Measurements from ENCODE around the gene TRAF5. TPM values are rescaled to one million over a fixed set of nuclear protein-coding genes. Genes with fewer than 3 reads are reported as not detected.

Gene TRAF5
- total and polyA plus RNA-seq, 2 of the 4 experiments (the other 2 are of a cell fraction): 10.0 to 14.7 TPM

GRCh38 chr1:211339631-211340041 is 13.0 kb downstream of the TRAF5 start:
- 0 out of 2 replicates have a peak, but pooled peaks cover 1% of the 10 kb centered on the region for H3K36me3 ChIP-seq (ENCODE audit: control insufficient read depth, insufficient read depth, low read length)
- ATAC-seq (ENCODE audit: low read depth) (no peak), DNase-seq (no peak)
- BruUV-seq (replicated peaks): no TSS peak
- H2BK120ac ChIP-seq (ENCODE audit: low read depth, low read length): no peak overlapping the region
- no peak overlapping the region for H3K9ac ChIP-seq (ENCODE audit: low read depth, low read length)
- no peak overlapping the region for H3K14ac ChIP-seq (replicated peaks; ENCODE audit: low read depth, low read length)
- no CpG with 5 or more reads among the region's 6 CpGs for WGBS, 2 experiments (ENCODE audit: extremely low coverage in 2 of 2, insufficient read length in 1 of 2)
- H4K8ac ChIP-seq (ENCODE audit: low read depth in 2 of 2, low read length in 2 of 2): no peak overlapping the region
- H3K18ac ChIP-seq (ENCODE audit: low read depth, low read length): no peak overlapping the region
- H3K4ac ChIP-seq (ENCODE audit: low read depth, low read length): no peak overlapping the region
- intact Hi-C loops (cut with micrococcal nuclease) (no loop called here), in situ Hi-C loops (cut with MboI; ENCODE audit: low sequenced_read_pairs) (no loop called here), dilution Hi-C loops (cut with HindIII; ENCODE audit: low sequenced_read_pairs, unreplicated experiment) (no loop called here)
- H2BK20ac ChIP-seq (ENCODE audit: low read depth, low read length): no peak overlapping the region
- TF ChIP-seq RCOR1 (IDR thresholded peaks at IDR 0.05; ENCODE audit: insufficient replicate concordance, low read length) (no peak), NFE2L2 (IDR thresholded peaks at IDR 0.05; ENCODE audit: low read depth, low read length) (no peak), SMC3 (IDR thresholded peaks at IDR 0.05; ENCODE audit: low read depth, low read length) (no peak), RFX5 (IDR thresholded peaks at IDR 0.05; ENCODE audit: low read depth, low read length) (no peak), MAZ (IDR thresholded peaks at IDR 0.05; ENCODE audit: borderline replicate concordance, low read depth, low read length) (no peak), CTCF (conservative IDR thresholded peaks at IDR 0.05; ENCODE audit: low read depth, low read length) (no peak), USF2 (IDR thresholded peaks at IDR 0.05; ENCODE audit: low read depth, low read length) (no peak), ELK1 (IDR thresholded peaks at IDR 0.05; ENCODE audit: borderline replicate concordance, low read depth, low read length) (no peak), BHLHE40 (IDR thresholded peaks at IDR 0.05; ENCODE audit: low read depth, low read length) (no peak), CEBPB (IDR thresholded peaks at IDR 0.05; ENCODE audit: low read depth, low read length) (no peak), RAD21 (IDR thresholded peaks at IDR 0.05; ENCODE audit: low read length) (no peak), MAFK (IDR thresholded peaks at IDR 0.05; ENCODE audit: low read depth, low read length) (no peak), FOS (IDR thresholded peaks at IDR 0.05; ENCODE audit: low read depth, low read length) (no peak), POLR2A (IDR thresholded peaks at IDR 0.05; ENCODE audit: low read depth, low read length) (no peak), MXI1 (IDR thresholded peaks at IDR 0.05; ENCODE audit: borderline replicate concordance, low read depth, low read length) (no peak), CHD1 (IDR thresholded peaks at IDR 0.05; ENCODE audit: low read depth, low read length) (no peak)
- H3K23ac ChIP-seq (ENCODE audit: low read depth, low read length): no peak overlapping the region
- no peak overlapping the region for H3K56ac ChIP-seq (ENCODE audit: extremely low read depth, insufficient read depth, low read length)
- H3K4me1 ChIP-seq (ENCODE audit: control insufficient read depth, insufficient read depth, low read length): peaks cover 7% of the 10 kb centered on the region
- H3K9me3 ChIP-seq (ENCODE audit: control insufficient read depth, insufficient read depth, low read length): no peaks in the 10 kb centered on the region
- no peak overlapping the region for H4K91ac ChIP-seq (ENCODE audit: insufficient read depth, low read depth, low read length)
- H3K27ac ChIP-seq (ENCODE audit: insufficient read depth, low read length): no peak overlapping the region
- H3K4me3 ChIP-seq (ENCODE audit: insufficient read depth, low read depth, low read length): no peak overlapping the region
- H3K4me2 ChIP-seq (ENCODE audit: low read depth, low read length): no peak overlapping the region
- peaks cover 29% of the 10 kb centered on the region for H3K9me1 ChIP-seq (ENCODE audit: insufficient read depth, low read length)
- no peaks in the 10 kb centered on the region for H3K27me3 ChIP-seq (ENCODE audit: control insufficient read depth, insufficient read depth, low read length)
- POLR2A ChIA-PET (ENCODE audit: unreplicated experiment): no interaction called here
- no peak overlapping the region for H2AK5ac ChIP-seq (ENCODE audit: low read depth, low read length)
- peaks cover 79% of the 10 kb centered on the region for H4K20me1 ChIP-seq (ENCODE audit: insufficient read depth, low read length)
- H2AK9ac ChIP-seq (replicated peaks; ENCODE audit: low read depth, low read length, poor library complexity): no peak overlapping the region
- no peak overlapping the region for H2AFZ ChIP-seq (replicated peaks; ENCODE audit: low read length, poor library complexity)
- no peak overlapping the region for H4K5ac ChIP-seq (ENCODE audit: low read depth, low read length)
- H3K79me1 ChIP-seq (ENCODE audit: low read depth in 1 of 2, low read length in 2 of 2): peaks cover 48 to 79% of the 10 kb centered on the region in 2 experiments
- H2BK5ac ChIP-seq (ENCODE audit: low read depth, low read length, poor library complexity, severe bottlenecking): no peak overlapping the region
- H2BK15ac ChIP-seq (ENCODE audit: low read depth, low read length): no peak overlapping the region
- CTCF ChIA-PET: no interaction called here
